HEK293 (cell line): ENCODE measurements around the gene SMARCD3.

Source experiments
- CTCF ChIA-PET: fragments of 350-600 bp; formaldehyde crosslinking; extraction: SDS; loops from one replicate; lab custom pipeline; 2021; ENCODE audit warnings: antibody characterized with exemption; lab: Yijun Ruan, JAX
- POLR2A ChIA-PET: fragments of 300-600 bp; formaldehyde crosslinking; extraction: SDS; loops from one replicate; lab custom pipeline; 2020; ENCODE audit warnings: antibody characterized with exemption, inconsistent platforms; lab: Yijun Ruan, JAX
- H3K27ac ChIP-seq: fragments of 200-500 bp; sonication (Bioruptor generic); 2 replicates; pipeline ENCODE4 v1.5.1; 2014; ENCODE audit warnings: low read depth, low read length, control low read depth, inconsistent platforms; ENCODE audit errors: extremely low read depth
- H3K36me3 ChIP-seq, 2 experiments: fragments of 200-500 bp in 1 of 2; sonication (Bioruptor generic) in 1 of 2; 1 replicate in 1 of 2; 2 replicates in 1 of 2; pipeline ENCODE4 v1.5.1; 2014 to 2017; ENCODE audit warnings: inconsistent platforms in 2 of 2, low read length in 2 of 2; ENCODE audit not compliant: control insufficient read depth in 2 of 2, insufficient read depth in 1 of 2
- H3K4me1 ChIP-seq: fragments of 200-500 bp; sonication (Bioruptor generic); 2 replicates; pipeline ENCODE4 v1.5.1; 2014; ENCODE audit warnings: mild to moderate bottlenecking, low read length, inconsistent platforms; ENCODE audit not compliant: control insufficient read depth, insufficient read depth
- H3K4me3 ChIP-seq: 2 replicates; pipeline ENCODE4 v1.5.1; 2011; ENCODE audit warnings: low read depth, mild to moderate bottlenecking, control low read depth, low read length, moderate library complexity
- H3K9me3 ChIP-seq: fragments of 200-500 bp; sonication (Bioruptor generic); 2 replicates; pipeline ENCODE4 v1.5.1; 2014; ENCODE audit warnings: low read depth, low read length, inconsistent platforms; ENCODE audit not compliant: control insufficient read depth, insufficient read depth
- FEZF1 ChIP-seq: fragments of 450-650 bp; formaldehyde crosslinking; IDR thresholded peaks from 2 replicates; pipeline ENCODE4 v1.5.1; 2016; ENCODE audit warnings: missing biosample characterization, missing genetic modification characterization
- IKZF3 ChIP-seq: fragments of 450-650 bp; IDR thresholded peaks from 2 replicates; pipeline ENCODE4 v1.5.0; 2018; ENCODE audit warnings: missing biosample characterization, mild to moderate bottlenecking, missing genetic modification characterization, moderate library complexity
- OVOL3 ChIP-seq: fragments of 450-650 bp; formaldehyde crosslinking; IDR thresholded peaks from 2 replicates; pipeline ENCODE4 v1.5.1; 2016; ENCODE audit warnings: missing biosample characterization, missing genetic modification characterization
- PRDM10 ChIP-seq: fragments of 450-650 bp; formaldehyde crosslinking; IDR thresholded peaks from 2 replicates; pipeline ENCODE4 v1.5.1; 2016; ENCODE audit warnings: missing biosample characterization, missing genetic modification characterization
- SALL2 ChIP-seq: fragments of 450-650 bp; formaldehyde crosslinking; IDR thresholded peaks from 2 replicates; pipeline ENCODE4 v1.5.0; 2017; ENCODE audit warnings: missing biosample characterization, mild to moderate bottlenecking, missing genetic modification characterization, borderline replicate concordance
- ZBTB10 ChIP-seq: fragments of 450-650 bp; formaldehyde crosslinking; IDR thresholded peaks from 2 replicates; pipeline ENCODE4 v1.5.1; 2016; ENCODE audit warnings: missing biosample characterization, missing genetic modification characterization
- ZFHX2 ChIP-seq: fragments of 450-650 bp; formaldehyde crosslinking; conservative IDR thresholded peaks from 2 replicates; pipeline ENCODE4 v1.5.1; 2016; ENCODE audit warnings: missing biosample characterization, missing genetic modification characterization
- ZFP3 ChIP-seq: fragments of 450-650 bp; formaldehyde crosslinking; IDR thresholded peaks from 2 replicates; pipeline ENCODE4 v1.5.1; 2016; ENCODE audit warnings: low read depth, missing biosample characterization, missing genetic modification characterization
- ZNF114 ChIP-seq: fragments of 450-650 bp; formaldehyde crosslinking; IDR thresholded peaks from 2 replicates; pipeline ENCODE4 v1.5.0; 2017; ENCODE audit warnings: missing biosample characterization, missing genetic modification characterization
- ZNF175 ChIP-seq: fragments of 450-650 bp; formaldehyde crosslinking; IDR thresholded peaks from 2 replicates; pipeline ENCODE4 v1.5.1; 2016; ENCODE audit warnings: missing biosample characterization, missing genetic modification characterization
- ZNF202 ChIP-seq: fragments of 450-650 bp; formaldehyde crosslinking; IDR thresholded peaks from 2 replicates; pipeline ENCODE4 v1.5.1; 2016; ENCODE audit warnings: missing biosample characterization, missing genetic modification characterization, borderline replicate concordance
- ZNF221 ChIP-seq: fragments of 450-650 bp; formaldehyde crosslinking; IDR thresholded peaks from 2 replicates; pipeline ENCODE4 v1.5.1; 2017; ENCODE audit warnings: missing biosample characterization, missing genetic modification characterization, borderline replicate concordance
- ZNF223 ChIP-seq: fragments of 450-650 bp; formaldehyde crosslinking; IDR thresholded peaks from 2 replicates; pipeline ENCODE4 v1.5.1; 2016; ENCODE audit warnings: missing biosample characterization, missing genetic modification characterization
- ZNF239 ChIP-seq: fragments of 450-650 bp; formaldehyde crosslinking; IDR thresholded peaks from 2 replicates; pipeline ENCODE4 v1.5.1; 2016; ENCODE audit warnings: missing biosample characterization, missing genetic modification characterization
- ZNF37A ChIP-seq: fragments of 450-650 bp; IDR thresholded peaks from 2 replicates; pipeline ENCODE4 v1.5.1; 2018; ENCODE audit warnings: missing biosample characterization, missing genetic modification characterization
- ZNF544 ChIP-seq: fragments of 450-650 bp; formaldehyde crosslinking; IDR thresholded peaks from 2 replicates; pipeline ENCODE4 v1.5.0; 2017; ENCODE audit warnings: missing biosample characterization, missing genetic modification characterization
- ZNF548 ChIP-seq: fragments of 450-650 bp; formaldehyde crosslinking; IDR thresholded peaks from 2 replicates; pipeline ENCODE4 v1.5.1; 2016; ENCODE audit warnings: missing biosample characterization, missing genetic modification characterization
- ZNF555 ChIP-seq: fragments of 450-650 bp; formaldehyde crosslinking; conservative IDR thresholded peaks from 2 replicates; pipeline ENCODE4 v1.5.1; 2017; ENCODE audit warnings: missing biosample characterization, mild to moderate bottlenecking, missing genetic modification characterization, inconsistent platforms
- ZNF560 ChIP-seq: fragments of 450-650 bp; formaldehyde crosslinking; IDR thresholded peaks from 2 replicates; pipeline ENCODE4 v1.5.1; 2017; ENCODE audit warnings: missing biosample characterization, missing genetic modification characterization, borderline replicate concordance
- ZNF571 ChIP-seq: fragments of 450-650 bp; formaldehyde crosslinking; IDR thresholded peaks from 2 replicates; pipeline ENCODE4 v1.5.0; 2017; ENCODE audit warnings: missing biosample characterization, missing genetic modification characterization
- ZNF660 ChIP-seq: fragments of 450-650 bp; IDR thresholded peaks from 2 replicates; pipeline ENCODE4 v1.5.1; 2018; ENCODE audit warnings: missing biosample characterization, mild to moderate bottlenecking, missing genetic modification characterization
- ZNF747 ChIP-seq: fragments of 450-650 bp; formaldehyde crosslinking; IDR thresholded peaks from 2 replicates; pipeline ENCODE4 v1.5.1; 2016; ENCODE audit warnings: missing biosample characterization, missing genetic modification characterization
- ZNF791 ChIP-seq: fragments of 450-650 bp; formaldehyde crosslinking; IDR thresholded peaks from 2 replicates; pipeline ENCODE4 v1.5.1; 2016; ENCODE audit warnings: missing biosample characterization, missing genetic modification characterization
- TF ChIP-seq, protein P1 (sequence below): fragments of 450-650 bp; formaldehyde crosslinking; IDR thresholded peaks from 2 replicates; pipeline ENCODE4 v1.5.1; 2016; ENCODE audit warnings: missing biosample characterization, missing genetic modification characterization
- TF ChIP-seq, protein P2 (sequence below): fragments of 450-650 bp; formaldehyde crosslinking; IDR thresholded peaks from 2 replicates; pipeline ENCODE4 v1.5.1; 2016; ENCODE audit warnings: missing biosample characterization, missing genetic modification characterization
- TF ChIP-seq, protein P3 (sequence below): fragments of 450-650 bp; formaldehyde crosslinking; IDR thresholded peaks from 2 replicates; pipeline ENCODE4 v1.5.1; 2016; ENCODE audit warnings: missing biosample characterization, missing genetic modification characterization

SMARCD3 gene

GRCh38 chr7:151206914-151207313 lies 41.6 kb downstream of the SMARCD3 start (continued):
- TF ChIP-seq ZNF571 (no peak), ZNF548 (tag by site-specific recombination) (no peak), ZNF660 (tag by site-specific recombination) (no peak), ZNF555 (tag by site-specific recombination) (no peak), PRDM10 (tag by site-specific recombination) (peak; percentile 87), ZNF223 (tag by site-specific recombination) (no peak), FEZF1 (tag by site-specific recombination) (no peak), ZFHX2 (tag by site-specific recombination) (no peak), ZNF37A (tag by site-specific recombination) (no peak), OVOL3 (tag by site-specific recombination) (no peak)
- TF ChIP-seq, protein P1, sequence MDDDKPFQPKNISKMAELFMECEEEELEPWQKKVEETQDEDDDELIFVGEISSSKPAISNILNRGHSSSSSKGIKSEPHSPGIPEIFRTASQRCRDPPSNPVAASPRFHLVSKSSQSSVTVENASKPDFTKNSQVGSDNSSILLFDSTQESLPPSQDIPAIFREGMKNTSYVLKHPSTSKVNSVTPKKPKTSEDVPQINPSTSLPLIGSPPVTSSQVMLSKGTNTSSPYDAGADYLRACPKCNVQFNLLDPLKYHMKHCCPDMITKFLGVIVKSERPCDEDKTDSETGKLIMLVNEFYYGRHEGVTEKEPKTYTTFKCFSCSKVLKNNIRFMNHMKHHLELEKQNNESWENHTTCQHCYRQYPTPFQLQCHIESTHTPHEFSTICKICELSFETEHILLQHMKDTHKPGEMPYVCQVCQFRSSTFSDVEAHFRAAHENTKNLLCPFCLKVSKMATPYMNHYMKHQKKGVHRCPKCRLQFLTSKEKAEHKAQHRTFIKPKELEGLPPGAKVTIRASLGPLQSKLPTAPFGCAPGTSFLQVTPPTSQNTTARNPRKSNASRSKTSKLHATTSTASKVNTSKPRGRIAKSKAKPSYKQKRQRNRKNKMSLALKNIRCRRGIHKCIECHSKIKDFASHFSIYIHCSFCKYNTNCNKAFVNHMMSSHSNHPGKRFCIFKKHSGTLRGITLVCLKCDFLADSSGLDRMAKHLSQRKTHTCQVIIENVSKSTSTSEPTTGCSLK (tag by site-specific recombination) = no peak
- TF ChIP-seq, protein P2, sequence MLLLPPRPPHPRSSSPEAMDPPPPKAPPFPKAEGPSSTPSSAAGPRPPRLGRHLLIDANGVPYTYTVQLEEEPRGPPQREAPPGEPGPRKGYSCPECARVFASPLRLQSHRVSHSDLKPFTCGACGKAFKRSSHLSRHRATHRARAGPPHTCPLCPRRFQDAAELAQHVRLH (tag by site-specific recombination) = no peak

- Histone ChIP-seq H3K36me3 (no peaks in the 10 kb centered on the region), H3K9me3 (no peaks in the 10 kb centered on the region), H3K4me1 (no peaks in the 10 kb centered on the region), H3K27ac (no peak overlapping the region), H3K4me3 (no peak overlapping the region)
- ChIA-PET POLR2A (interaction anchor here (3.6 kb wide), 1 partner anchor 22 kb away, joined by 15 read pairs; the partner anchor contains the start of gene ABCF2), CTCF (interaction anchor here (1.0 kb wide), 1 partner anchor 40 kb away, joined by 5 read pairs; no protein-coding TSS in a partner anchor)
- TF ChIP-seq ZNF560 = no peak
- no peak for TF ChIP-seq ZFP3 (tag by site-specific recombination)
- TF ChIP-seq ZNF202 (tag by site-specific recombination) = no peak
- TF ChIP-seq, protein P3, sequence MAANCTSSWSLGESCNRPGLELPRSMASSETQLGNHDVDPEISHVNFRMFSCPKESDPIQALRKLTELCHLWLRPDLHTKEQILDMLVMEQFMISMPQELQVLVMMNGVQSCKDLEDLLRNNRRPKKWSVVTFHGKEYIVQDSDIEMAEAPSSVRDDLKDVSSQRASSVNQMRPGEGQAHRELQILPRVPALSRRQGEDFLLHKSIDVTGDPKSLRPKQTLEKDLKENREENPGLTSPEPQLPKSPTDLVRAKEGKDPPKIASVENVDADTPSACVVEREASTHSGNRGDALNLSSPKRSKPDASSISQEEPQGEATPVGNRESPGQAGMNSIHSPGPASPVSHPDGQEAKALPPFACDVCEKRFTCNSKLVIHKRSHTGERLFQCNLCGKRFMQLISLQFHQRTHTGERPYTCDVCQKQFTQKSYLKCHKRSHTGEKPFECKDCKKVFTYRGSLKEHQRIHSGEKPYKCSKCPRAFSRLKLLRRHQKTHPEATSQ (tag by site-specific recombination) = no peak
- no peak for TF ChIP-seq ZNF114 (tag by site-specific recombination)
- TF ChIP-seq ZNF221 (tag by site-specific recombination) = no peak
- no peak for TF ChIP-seq ZNF175 (tag by site-specific recombination)
- no peak for TF ChIP-seq ZBTB10 (tag by site-specific recombination)
- TF ChIP-seq IKZF3 = no peak
- TF ChIP-seq SALL2 (tag by site-specific recombination) = no peak
- TF ChIP-seq ZNF544 = no peak
- no peak for TF ChIP-seq ZNF239 (tag by site-specific recombination)
- TF ChIP-seq ZNF747 (tag by site-specific recombination) = no peak
- no peak for TF ChIP-seq ZNF791
Measured at GRCh38 chr7:151205730-151206129, 42.8 kb downstream of the SMARCD3 start.
